Gastrocnemius medialis (tissue), 4 donors: ENCODE measurements around the gene ADIPOR2. TPM values are rescaled to one million over a fixed set of nuclear protein-coding genes. Genes with fewer than 3 reads are reported as not detected.

Experiments
- ATAC-seq, 2 donors: fragments of 150-250 bp; one replicate each; pipeline ENCODE4 v1.9.1; 2016
- DNase-seq, 2 donors: peaks; one replicate each; pipeline ENCODE4 v3.0.0-alpha.2; 2019
- H3K27ac ChIP-seq, 4 donors: fragments of 200-600 bp; sonication (generic); 1 replicate in 1 of 4; 2 replicates in 3 of 4; pipeline ENCODE4 v1.5.1; 2016 to 2018; ENCODE audit warnings: mild to moderate bottlenecking in 2 of 4, moderate library complexity in 1 of 4
- H3K27me3 ChIP-seq, 3 donors: fragments of 200-600 bp; sonication (generic) in 2 of 3; 1 replicate in 1 of 3; 2 replicates in 2 of 3; pipeline versions ENCODE4 v1.5.1 to v1.6.0; 2016 to 2019; ENCODE audit warnings: mild to moderate bottlenecking in 1 of 3, moderate library complexity in 1 of 3
- H3K36me3 ChIP-seq, 2 donors: fragments of 200-600 bp; sonication (generic) in 1 of 2; one replicate each; pipeline ENCODE4 v1.5.1; 2017 to 2018
- H3K4me1 ChIP-seq, 2 donors: fragments of 200-600 bp; sonication (generic) in 1 of 2; one replicate each; pipeline ENCODE4 v1.5.1; 2016 to 2017; ENCODE audit warnings: mild to moderate bottlenecking in 2 of 2
- H3K4me3 ChIP-seq, 4 donors: fragments of 200-600 bp; sonication (generic) in 3 of 4; 1 replicate in 1 of 4; 2 replicates in 3 of 4; pipeline ENCODE4 v1.5.1; 2016 to 2019; ENCODE audit warnings: mild to moderate bottlenecking in 2 of 4
- H3K9me3 ChIP-seq, 3 donors: fragments of 200-600 bp; sonication (generic) in 2 of 3; 1 replicate in 1 of 3; 2 replicates in 2 of 3; pipeline ENCODE4 v1.5.1; 2016 to 2019
- POLR2A ChIP-seq, 2 donors: fragments of 450-650 bp; IDR thresholded peaks; one replicate each; pipeline ENCODE4 v1.6.1; 2017; ENCODE audit warnings: antibody characterized with exemption in 2 of 2, mild to moderate bottlenecking in 2 of 2, moderate library complexity in 2 of 2
- in situ Hi-C, 4 donors: fragments of 200-750 bp; cut with MboI; loops; one replicate each; pipeline versions ENCODE4 v1.15.0 to v1.8.0; 2017; ENCODE audit warnings: low sequenced_read_pairs in 4 of 4
- intact Hi-C: fragments of 100-400 bp; cut with DNase I; formaldehyde crosslinking; loops from one replicate; pipeline ENCODE4 v1.15.1; 2023; ENCODE audit warnings: low total_unique reads
- total RNA-seq, 4 donors: library from RNA; depleted of rRNA; stranded (reverse); fragments of >200 nt; gene quantifications; one replicate each; pipeline versions ENCODE4 v1.1.0 to v1.2.3, GENCODE V29; 2016
- TF ChIP-seq, protein P1 (sequence below), 5 experiments: fragments of 450-650 bp in 3 of 5; fragments of 200-600 bp in 2 of 5; sonication (generic) in 2 of 5; IDR thresholded peaks in 4 of 5; conservative IDR thresholded peaks in 1 of 5; 1 replicate in 4 of 5; 2 replicates in 1 of 5; pipeline ENCODE4 v1.5.1; 2016 to 2019; ENCODE audit warnings: antibody characterized with exemption in 5 of 5, mild to moderate bottlenecking in 3 of 5, moderate library complexity in 3 of 5

Gene ADIPOR2
- total RNA-seq, 4 donors from 2014 or later: 18.9 to 47.4 (median 25.1) TPM

- H3K27ac ChIP-seq: peak overlapping the region; percentile 34 to 74 (median 62)
- in situ Hi-C loops: no loop called here
- intact Hi-C loops: no loop called here
- no peaks in the 10 kb centered on the region for H3K27me3 ChIP-seq
- no peak overlapping the region for H3K4me3 ChIP-seq
- no peaks in the 10 kb centered on the region for H3K4me1 ChIP-seq
- no peaks in the 10 kb centered on the region for H3K9me3 ChIP-seq
- TF ChIP-seq POLR2A (IDR thresholded peaks at IDR 0.05): no peak
- TF ChIP-seq, protein P1, sequence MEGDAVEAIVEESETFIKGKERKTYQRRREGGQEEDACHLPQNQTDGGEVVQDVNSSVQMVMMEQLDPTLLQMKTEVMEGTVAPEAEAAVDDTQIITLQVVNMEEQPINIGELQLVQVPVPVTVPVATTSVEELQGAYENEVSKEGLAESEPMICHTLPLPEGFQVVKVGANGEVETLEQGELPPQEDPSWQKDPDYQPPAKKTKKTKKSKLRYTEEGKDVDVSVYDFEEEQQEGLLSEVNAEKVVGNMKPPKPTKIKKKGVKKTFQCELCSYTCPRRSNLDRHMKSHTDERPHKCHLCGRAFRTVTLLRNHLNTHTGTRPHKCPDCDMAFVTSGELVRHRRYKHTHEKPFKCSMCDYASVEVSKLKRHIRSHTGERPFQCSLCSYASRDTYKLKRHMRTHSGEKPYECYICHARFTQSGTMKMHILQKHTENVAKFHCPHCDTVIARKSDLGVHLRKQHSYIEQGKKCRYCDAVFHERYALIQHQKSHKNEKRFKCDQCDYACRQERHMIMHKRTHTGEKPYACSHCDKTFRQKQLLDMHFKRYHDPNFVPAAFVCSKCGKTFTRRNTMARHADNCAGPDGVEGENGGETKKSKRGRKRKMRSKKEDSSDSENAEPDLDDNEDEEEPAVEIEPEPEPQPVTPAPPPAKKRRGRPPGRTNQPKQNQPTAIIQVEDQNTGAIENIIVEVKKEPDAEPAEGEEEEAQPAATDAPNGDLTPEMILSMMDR (IDR thresholded peaks at IDR 0.05 in 4 of 5, conservative IDR thresholded peaks at IDR 0.05 in 1 of 5): no peak
- ATAC-seq: peak; percentile 50 to 62
- DNase-seq: no peak
- H3K36me3 ChIP-seq: no peaks in the 10 kb centered on the region
These were observed 9.9 kb upstream of the ADIPOR2 start for GRCh38 chr12:1680804-1681492.

- Histone ChIP-seq H3K36me3 (no peaks in the 10 kb centered on the region), H3K27me3 (no peaks in the 10 kb centered on the region), H3K9me3 (no peaks in the 10 kb centered on the region), H3K4me3 (no peak overlapping the region), H3K27ac (peak overlapping the region; percentile 34 to 74 (median 62)), H3K4me1 (no peaks in the 10 kb centered on the region)
- ATAC-seq (no peak), DNase-seq (no peak)
- TF ChIP-seq, protein P1 (IDR thresholded peaks at IDR 0.05 in 4 of 5, conservative IDR thresholded peaks at IDR 0.05 in 1 of 5): no peak
- TF ChIP-seq POLR2A (IDR thresholded peaks at IDR 0.05): no peak
- in situ Hi-C loops (no loop called here), intact Hi-C loops (no loop called here)
These were observed 9.4 kb upstream of the ADIPOR2 start for GRCh38 chr12:1681493-1681807.

- in situ Hi-C loops: no loop called here
- Histone ChIP-seq H3K4me3 (no peak overlapping the region), H3K27ac (no peak overlapping the region), H3K27me3 (no peaks in the 10 kb centered on the region), H3K9me3 (no peaks in the 10 kb centered on the region), H3K36me3 (no peaks in the 10 kb centered on the region), H3K4me1 (peaks cover 21 to 22% of the 10 kb centered on the region in 2 donors)
- no peak for ATAC-seq
- TF ChIP-seq, protein P1 (IDR thresholded peaks at IDR 0.05 in 4 of 5, conservative IDR thresholded peaks at IDR 0.05 in 1 of 5): no peak
- no peak for TF ChIP-seq POLR2A (IDR thresholded peaks at IDR 0.05)
- no peak for DNase-seq
- intact Hi-C loops: no loop called here
These were observed 2.7 kb upstream of the ADIPOR2 start for GRCh38 chr12:1688086-1688710.

DNA sequence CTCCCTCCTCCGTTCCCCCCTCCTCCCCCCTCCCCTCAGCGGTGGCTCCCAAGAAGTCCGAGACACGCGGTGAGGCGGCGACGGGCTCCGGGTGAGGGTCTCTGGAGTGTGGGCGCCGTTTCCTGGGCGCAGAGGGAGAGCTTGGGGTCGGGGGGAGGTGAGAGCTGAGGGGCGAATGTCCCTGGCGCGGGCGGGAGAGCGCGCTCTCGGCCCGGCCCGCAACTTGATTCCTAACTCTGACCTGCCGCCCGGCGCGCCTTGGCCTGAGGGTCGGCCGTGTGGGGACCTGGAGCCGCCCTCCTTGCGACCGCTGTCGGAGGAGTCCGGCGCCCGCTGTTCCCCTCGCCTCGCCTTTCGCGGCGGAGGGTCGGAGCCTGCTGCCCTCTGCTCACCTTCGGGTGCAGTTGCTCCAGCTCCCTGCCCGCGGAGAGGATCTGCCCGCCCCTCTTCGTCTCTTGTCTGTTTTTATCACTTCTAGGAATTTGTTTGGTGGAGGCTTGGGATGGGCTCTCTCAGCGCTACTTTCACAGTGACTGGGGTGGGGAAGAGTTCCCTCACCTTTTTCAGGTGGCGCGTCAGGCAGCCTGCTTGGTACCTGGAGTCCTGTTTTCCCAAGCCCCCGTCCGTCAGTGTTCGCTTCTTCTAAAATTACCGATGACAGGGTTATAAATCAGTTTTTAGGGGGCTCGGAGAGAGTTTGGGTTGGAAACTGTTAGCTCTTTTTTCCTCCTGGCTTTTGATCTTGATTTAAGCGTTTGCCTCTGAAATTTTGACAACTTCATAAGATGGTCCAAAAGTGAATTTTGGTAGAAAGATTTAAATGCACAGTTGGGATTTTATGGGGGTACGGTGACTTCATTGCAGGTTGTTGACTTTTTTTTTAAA, 495 bp downstream of the ADIPOR2 start:
- Histone ChIP-seq H3K27ac (peak overlapping the region; percentile 96 to 97 (median 96)), H3K27me3 (no peaks in the 10 kb centered on the region), H3K4me1 (peaks cover 32 to 41% of the 10 kb centered on the region in 2 donors), H3K4me3 (peak overlapping the region; percentile 86 to 98 (median 94)), H3K36me3 (no peaks in the 10 kb centered on the region), H3K9me3 (no peaks in the 10 kb centered on the region)
- ATAC-seq (peak; percentile 62 to 70), DNase-seq (peak in 1 of 2 donors; percentile 36)
- TF ChIP-seq POLR2A (IDR thresholded peaks at IDR 0.05): no peak
- TF ChIP-seq, protein P1 (IDR thresholded peaks at IDR 0.05 in 4 of 5, conservative IDR thresholded peaks at IDR 0.05 in 1 of 5): peak in 1 of 5 experiments; percentile 17
- in situ Hi-C loops: no loop called here
- intact Hi-C loops: loop anchor here (2.0 kb wide), 2 partner anchors 31 to 99 kb away; no protein-coding TSS in a partner anchor
